ENCODE data around the gene NBPF14. TPM values are rescaled to one million over a fixed set of nuclear protein-coding genes. Genes with fewer than 3 reads are reported as not detected.

NBPF14 gene
- 8.8 and 9.4 TPM in 2 replicates for total RNA-seq

GRCh38 chr1:148595911-148596310, at the start of gene NBPF14:
Gene NBPF14 (minus strand): TSS chr1:148596011. CDS start chr1:148595717, 294 bp downstream.

GRCh38 chr1:148483029-148483428, 112.8 kb downstream of the NBPF14 start, which contains the start of gene PPIAL4G:
Gene PPIAL4G (minus strand): TSS chr1:148483302. CDS start chr1:148483252, 50 bp downstream.

Other genes starting within 250 kb of the NBPF14 start
- gene PPIAL4G, start 112.7 kb downstream of the NBPF14 start, total RNA-seq: not detected in 2 replicates
- 14.4 and 16.9 TPM in 2 replicates for gene NUDT4B, start 152.8 kb upstream of the NBPF14 start, total RNA-seq
- 15.5 and 21.1 TPM in 2 replicates for gene PDE4DIP, start 248.4 kb upstream of the NBPF14 start, total RNA-seq